ENCODE results near the gene PBX1.

Gene PBX1

GRCh38 chr1:164895026-164895912 lies 336.3 kb downstream of the PBX1 start:
- Histone ChIP-seq H3K27ac (ENCODE audit: low read length) (no peak overlapping the region), H3K9me3 (ENCODE audit: insufficient read depth, low read depth, low read length) (no peaks in the 10 kb centered on the region)

GRCh38 chr1:164901031-164901430 lies 342.0 kb downstream of the PBX1 start:
- H3K36me3 ChIP-seq (ENCODE audit: insufficient read depth, low read depth, low read length): no peaks in the 10 kb centered on the region
- no peak overlapping the region for H3K9ac ChIP-seq (ENCODE audit: low read depth, low read length)
- peaks cover 5% of the 10 kb centered on the region; the same call in 1 of the 2 replicates for H3K4me1 ChIP-seq (ENCODE audit: insufficient read depth, low read length)
- H3K27me3 ChIP-seq (ENCODE audit: insufficient read depth, low read length): no peaks in the 10 kb centered on the region
- H3K4me3 ChIP-seq (ENCODE audit: low read length): no peak overlapping the region
- H3K27ac ChIP-seq (ENCODE audit: low read length): no peak overlapping the region
- no peaks in the 10 kb centered on the region for H3K9me3 ChIP-seq (ENCODE audit: insufficient read depth, low read depth, low read length)

More at GRCh38 chr1:164895026-164895912, 336.3 kb downstream of the PBX1 start:
- no peaks in the 10 kb centered on the region for H3K4me1 ChIP-seq (ENCODE audit: insufficient read depth, low read length)
- no peak overlapping the region for H3K4me3 ChIP-seq (ENCODE audit: low read length)
- H3K9ac ChIP-seq (ENCODE audit: low read depth, low read length): no peak overlapping the region
- no peaks in the 10 kb centered on the region for H3K36me3 ChIP-seq (ENCODE audit: insufficient read depth, low read depth, low read length)
- no peaks in the 10 kb centered on the region for H3K27me3 ChIP-seq (ENCODE audit: insufficient read depth, low read length)
